NCI-H2227 (cell line): Measurements from ENCODE around the gene CYTH3.
A peak's percentile ranks its signal among the peaks of the same experiment; 100 is the strongest.

ENCODE experiments used
- DNase-seq: peaks from one replicate; lab custom pipeline; 2025; ENCODE audit not compliant: unreplicated experiment; lab: John Stamatoyannopoulos, UW

Gene CYTH3

GRCh38 chr7:6167587-6168476, 104.6 kb downstream of the CYTH3 start:
- no peak for DNase-seq

DNA sequence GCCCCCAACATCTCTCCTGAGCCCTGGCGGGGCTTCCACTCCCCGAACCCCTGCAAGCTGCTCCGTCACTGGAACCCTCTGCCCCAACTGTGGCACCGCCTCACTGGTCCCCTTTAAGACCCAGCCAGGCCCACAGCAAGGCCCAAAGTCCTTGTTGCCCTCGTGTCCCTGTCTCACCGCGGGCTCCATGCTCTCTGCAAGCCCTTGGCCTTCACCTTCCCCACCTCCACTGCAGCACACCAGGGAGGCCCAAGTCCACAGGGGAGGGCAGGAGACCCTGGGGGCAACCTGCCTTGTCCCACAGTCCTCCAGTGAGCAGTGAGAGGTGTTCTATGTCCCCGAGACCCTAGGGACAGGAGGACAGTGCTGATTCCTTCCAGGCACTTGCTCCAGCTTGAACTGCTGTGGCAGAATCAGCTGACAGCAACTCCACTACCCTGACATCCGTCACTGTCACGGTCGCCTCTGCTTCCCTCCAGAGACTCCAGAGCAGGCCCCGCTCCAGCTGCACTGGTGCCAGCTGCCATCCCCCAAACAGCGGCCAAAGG, 105.3 kb downstream of the CYTH3 start:
- no peak for DNase-seq

GRCh38 chr7:6166443-6166891, 106.0 kb downstream of the CYTH3 start:
- DNase-seq, result no peak

DNA sequence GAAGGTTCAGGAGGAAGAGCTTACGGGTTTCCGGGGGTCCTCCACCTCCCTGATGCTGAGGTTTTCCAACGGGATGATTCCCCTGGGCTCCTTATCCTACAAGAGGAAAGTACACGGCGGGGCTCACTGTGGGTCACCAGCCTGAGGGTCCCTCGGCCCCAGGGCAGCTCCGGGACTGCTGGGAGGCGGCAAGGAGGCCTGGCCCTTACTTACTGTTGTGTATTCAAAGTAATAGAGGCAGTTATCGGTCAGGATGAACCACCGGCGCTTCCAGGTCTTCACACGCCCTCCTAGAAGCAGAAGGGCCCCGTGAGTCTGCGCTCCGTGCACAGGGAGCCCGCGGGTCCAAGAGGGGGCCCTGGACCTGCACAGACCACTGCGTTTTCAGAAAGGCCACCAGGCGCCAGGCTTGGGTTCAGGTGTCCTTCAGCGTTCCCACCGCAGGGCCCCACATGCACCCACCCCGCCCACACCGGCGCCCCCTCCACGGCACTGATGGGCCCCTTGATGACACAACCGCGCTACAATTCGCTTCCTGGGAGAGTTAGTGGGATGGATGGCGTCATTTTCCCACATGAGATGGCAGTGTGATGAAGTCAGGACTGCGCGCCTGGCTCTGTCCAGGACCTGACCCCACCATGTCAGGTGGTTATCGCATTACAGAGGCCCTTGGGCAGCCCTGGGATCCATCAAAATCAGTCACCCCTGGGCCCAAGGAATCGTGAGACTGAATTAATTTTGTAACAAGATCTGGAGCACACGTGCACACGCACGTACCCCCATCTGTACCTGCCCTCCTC, 106.7 kb downstream of the CYTH3 start:
- DNase-seq, result no peak

- DNase-seq, result no peak
Observed at GRCh38 chr7:6165075-6165474, 107.3 kb downstream of the CYTH3 start.

- no peak for DNase-seq
Observed at GRCh38 chr7:6164491-6164890, 107.9 kb downstream of the CYTH3 start.

DNA sequence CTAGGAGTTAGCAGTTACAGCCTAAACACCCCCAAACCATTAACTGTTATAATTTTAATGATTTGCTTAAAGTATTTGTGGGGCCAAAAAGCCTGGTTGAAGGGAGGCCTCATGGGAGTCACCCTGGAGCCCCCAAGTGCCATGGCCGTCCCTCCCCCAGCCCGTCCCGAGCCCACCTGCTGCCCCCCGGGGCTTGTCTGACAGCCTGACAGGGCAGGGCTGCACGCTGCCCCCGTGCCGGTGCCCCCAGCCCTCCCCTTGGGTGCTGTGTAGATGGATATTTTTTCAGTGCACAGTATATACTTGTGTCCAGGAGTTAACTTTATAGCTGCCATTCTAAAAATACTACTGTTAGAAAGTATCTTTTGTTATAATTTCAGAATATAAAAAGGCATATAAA, 108.4 kb downstream of the CYTH3 start:
- DNase-seq, result no peak

DNA sequence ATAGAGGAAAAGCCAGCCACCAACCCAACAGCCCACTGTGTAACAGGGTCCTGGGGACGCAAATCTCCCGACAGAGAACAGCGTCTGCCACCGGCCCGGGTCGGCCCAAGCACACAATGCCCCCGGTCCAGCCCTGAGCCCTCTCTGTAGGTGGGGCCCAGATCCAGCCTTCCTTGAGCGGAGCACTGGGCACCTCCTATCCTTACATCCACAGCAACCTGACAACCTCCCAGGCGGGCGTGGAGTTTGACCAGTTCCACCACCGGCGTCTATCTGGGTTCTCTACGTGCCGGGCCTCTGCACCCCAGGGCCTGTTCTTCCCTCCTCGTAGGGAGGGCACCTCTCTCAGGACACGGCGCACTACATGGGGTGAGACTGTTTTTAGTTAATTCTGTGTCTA, 109.0 kb downstream of the CYTH3 start:
- DNase-seq, result no peak

GRCh38 chr7:6162650-6163366, 109.6 kb downstream of the CYTH3 start:
- no peak for DNase-seq

GRCh38 chr7:6162331-6162620, 110.1 kb downstream of the CYTH3 start:
- no peak for DNase-seq

DNA sequence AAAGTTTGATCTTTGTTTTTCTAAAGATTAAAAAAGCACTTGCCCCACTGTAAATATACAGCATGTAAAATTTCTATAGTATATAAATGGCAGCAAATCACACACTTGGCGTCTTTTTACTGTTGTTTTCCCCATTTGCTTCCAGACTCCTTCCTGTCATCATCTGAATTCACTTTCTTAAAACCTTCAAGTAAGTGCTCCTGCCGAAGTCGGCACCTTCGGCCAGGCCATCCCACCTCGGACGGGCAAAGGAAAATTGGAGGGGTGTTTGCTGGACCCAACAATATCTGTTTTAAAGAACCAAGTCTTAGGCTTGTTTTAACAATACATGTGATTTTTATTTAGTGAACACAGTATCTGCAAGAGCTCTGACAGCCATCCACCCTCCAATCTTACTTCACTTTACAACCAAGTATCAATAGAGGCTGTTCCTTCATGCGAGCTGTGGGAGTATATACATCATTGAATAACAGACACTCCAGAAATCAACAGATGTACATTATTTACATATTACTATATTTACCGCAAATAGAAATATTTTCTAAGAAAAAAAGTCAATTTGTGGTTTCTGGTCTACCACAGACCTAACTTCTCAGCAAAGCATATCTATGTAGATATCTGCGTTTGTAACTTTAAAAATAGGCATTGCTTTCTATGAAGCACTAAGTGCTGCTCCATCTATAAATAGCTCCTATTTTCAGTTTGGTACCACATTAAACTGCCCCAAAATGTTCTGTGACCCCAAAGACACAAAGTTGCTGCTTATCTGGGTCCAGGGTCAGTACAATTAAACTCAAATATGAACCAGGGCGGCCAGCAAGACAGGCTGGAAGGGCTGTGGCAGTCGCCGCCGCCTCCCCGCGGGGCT, 110.7 kb downstream of the CYTH3 start:
- no peak for DNase-seq

GRCh38 chr7:6160191-6160623, 112.2 kb downstream of the CYTH3 start:
- peak; percentile 75 for DNase-seq

- DNase-seq, result no peak
Observed at GRCh38 chr7:6159524-6160031, 112.8 kb downstream of the CYTH3 start.

DNA sequence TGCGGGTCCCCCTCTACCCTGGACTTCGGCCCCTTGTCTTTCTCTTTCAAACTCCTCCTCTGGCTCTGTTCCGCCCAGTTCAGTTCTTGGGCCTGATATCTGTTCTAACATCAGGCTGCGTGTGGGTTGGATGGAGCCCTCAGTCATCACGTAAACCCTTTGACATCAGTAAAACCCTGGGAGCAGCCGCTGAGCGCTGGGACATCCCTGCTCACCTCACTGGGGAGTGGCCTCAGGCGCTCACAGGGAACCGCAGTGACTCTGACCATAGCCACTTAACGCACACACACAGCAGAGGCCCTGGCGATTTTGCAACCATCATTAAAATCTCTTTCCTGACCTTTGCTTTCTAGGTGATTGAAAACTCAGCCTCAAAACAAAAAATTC, 113.3 kb downstream of the CYTH3 start:
- DNase-seq, result no peak

- no peak for DNase-seq
Observed at GRCh38 chr7:6158424-6159096, 113.9 kb downstream of the CYTH3 start.

DNA sequence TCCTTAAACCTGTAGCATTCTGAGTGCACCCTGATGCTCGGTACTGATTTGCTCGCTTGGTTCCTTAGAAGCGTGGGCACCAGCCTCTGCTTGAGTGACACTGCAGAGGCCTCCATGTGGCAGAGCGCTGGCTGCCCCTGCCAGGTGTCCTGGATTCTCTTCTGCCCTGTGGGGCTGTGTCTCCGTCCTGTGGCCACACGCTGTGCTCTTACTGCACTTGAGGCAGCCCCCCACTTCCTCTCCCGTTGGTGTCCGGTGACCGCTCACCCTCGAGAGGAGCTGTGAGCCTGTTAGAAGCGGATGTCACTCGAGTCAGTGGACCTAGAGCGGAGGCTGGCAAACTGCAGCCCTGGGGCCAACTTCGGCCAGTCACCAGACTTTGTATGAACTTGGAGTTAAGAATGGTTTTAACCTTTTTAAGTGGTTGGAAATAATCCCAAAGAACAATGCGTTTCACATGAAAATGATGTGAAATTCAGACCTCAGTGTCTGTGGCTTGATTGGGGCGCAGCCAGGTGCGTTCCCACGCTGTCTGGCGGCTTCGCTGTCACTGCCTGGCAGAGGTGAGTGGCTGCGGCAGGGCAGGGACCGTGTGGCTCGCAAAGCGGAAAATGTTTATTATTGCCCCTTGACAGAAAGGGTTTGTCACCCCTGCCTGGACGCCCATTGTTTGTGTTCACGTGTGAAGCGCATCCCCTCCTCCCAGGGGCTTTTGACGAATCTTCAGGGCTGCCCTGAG, 114.6 kb downstream of the CYTH3 start:
- DNase-seq, result no peak

DNA sequence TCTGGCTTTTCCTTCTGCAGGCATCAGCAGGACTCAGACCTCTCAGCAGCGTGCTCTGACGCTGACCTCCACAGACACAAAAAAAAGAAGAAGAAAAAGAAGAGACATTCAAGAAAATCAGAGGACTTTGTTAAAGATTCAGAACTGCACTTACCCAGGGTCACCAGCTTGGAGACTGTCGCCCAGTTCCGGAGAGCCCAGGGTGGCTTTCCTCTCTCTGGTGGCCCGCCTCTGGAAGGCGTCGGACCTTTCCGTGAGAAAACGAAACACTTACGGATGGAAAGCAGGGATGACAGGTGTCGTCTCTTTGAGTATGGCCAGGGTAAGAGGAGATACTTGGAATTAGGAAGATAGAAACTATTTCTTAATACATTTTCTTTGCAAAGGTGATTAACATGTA, 115.7 kb downstream of the CYTH3 start:
- DNase-seq, result no peak

DNA sequence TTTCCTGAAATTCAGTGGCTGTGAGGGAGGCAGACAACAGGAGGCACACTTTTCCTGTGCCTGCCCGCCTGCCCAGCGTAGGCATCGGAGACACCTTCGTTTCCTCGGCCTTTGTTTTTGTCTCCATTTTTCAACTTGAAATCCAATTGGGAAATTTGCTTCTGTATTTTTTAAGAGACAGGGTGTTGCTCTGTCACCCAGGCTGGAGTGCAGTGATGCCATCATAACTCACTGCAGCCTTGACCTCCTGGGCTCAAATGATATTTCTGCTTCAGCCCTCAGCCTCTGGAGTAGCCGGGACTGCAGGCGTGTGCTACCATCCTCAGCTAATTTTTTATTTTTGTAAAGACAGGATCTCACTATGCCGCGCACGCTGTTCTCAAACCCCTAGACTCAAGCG, 116.8 kb downstream of the CYTH3 start:
- no peak for DNase-seq
